DMS153 (cell line): ENCODE data around the gene UGT1A10.

Experiments used
- DNase-seq: peaks from one replicate; lab custom pipeline; 2025; lab: John Stamatoyannopoulos, UW

Gene UGT1A10

DNA sequence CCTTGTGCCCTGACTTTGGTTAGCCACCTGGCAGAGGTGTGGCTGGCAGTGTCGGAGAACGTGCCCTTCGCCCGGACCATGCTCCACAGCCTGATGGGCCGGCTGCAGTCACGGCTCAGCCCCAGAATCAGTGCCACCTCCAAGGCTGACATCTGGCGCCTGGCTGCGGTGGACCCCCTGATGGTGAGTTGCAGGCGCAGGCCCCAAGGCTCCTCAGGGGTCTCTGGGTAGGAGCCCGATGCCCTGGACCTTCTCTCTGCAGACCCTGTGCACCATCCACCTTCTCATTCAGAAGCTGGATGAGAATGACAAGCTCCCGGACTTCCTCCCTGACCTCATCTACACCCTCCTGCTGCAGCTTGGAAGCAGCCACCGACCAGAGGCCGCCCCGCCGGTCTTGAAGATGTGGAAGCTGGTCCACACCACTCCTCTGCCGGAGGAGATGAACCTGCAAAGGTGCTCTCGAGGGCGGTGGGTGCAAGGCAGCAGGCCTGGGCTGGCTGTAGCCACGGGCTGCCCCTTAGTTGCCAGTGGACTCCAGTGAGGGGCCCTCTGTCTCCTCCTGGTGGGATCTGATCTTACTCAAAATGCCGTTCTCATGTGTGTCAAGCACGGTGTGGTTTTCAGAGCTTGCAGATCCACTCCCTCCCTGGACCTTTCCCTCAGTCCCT lies 186.0 kb downstream of the UGT1A10 start:
- DNase-seq: no peak
